DOHH2 (cell line): ENCODE data around the gene SAG.

Source experiments
- H3F3A ChIP-seq: fragments of 200-600 bp; sonication (generic), shearing (Covaris generic); 2 replicates; pipeline ENCODE4 v1.6.0; 2016; ENCODE audit warnings: antibody characterized with exemption, mild to moderate bottlenecking; ENCODE audit not compliant: control insufficient read depth, insufficient read depth
- H3K27ac ChIP-seq: fragments of 200-600 bp; sonication (generic); 2 replicates; pipeline ENCODE4 v1.5.1; 2014; ENCODE audit warnings: low read depth, mild to moderate bottlenecking, low read length, moderate library complexity
- H3K27me3 ChIP-seq: fragments of 200-600 bp; sonication (generic); 2 replicates; pipeline ENCODE4 v1.6.1; 2014; ENCODE audit warnings: mild to moderate bottlenecking, low read length, mixed read lengths; ENCODE audit not compliant: control insufficient read depth
- H3K36me3 ChIP-seq: fragments of 200-600 bp; sonication (generic); 2 replicates; pipeline ENCODE4 v1.6.1; 2014; ENCODE audit warnings: mild to moderate bottlenecking, low read length, moderate library complexity, mixed read lengths; ENCODE audit not compliant: control insufficient read depth
- H3K4me1 ChIP-seq: fragments of 200-600 bp; sonication (generic); 2 replicates; pipeline ENCODE4 v1.6.1; 2014; ENCODE audit warnings: mild to moderate bottlenecking, low read length, mixed read lengths; ENCODE audit not compliant: control insufficient read depth
- H3K4me2 ChIP-seq: fragments of 200-600 bp; sonication (generic); 2 replicates; pipeline ENCODE4 v1.6.0; 2014; ENCODE audit warnings: mild to moderate bottlenecking, low read length, moderate library complexity
- H3K4me3 ChIP-seq: fragments of 200-600 bp; sonication (generic); 2 replicates; pipeline ENCODE4 v1.5.1; 2014; ENCODE audit warnings: mild to moderate bottlenecking, low read length, mixed read lengths
- H3K79me2 ChIP-seq: fragments of 200-600 bp; sonication (generic); 2 replicates; pipeline ENCODE4 v1.6.1; 2014; ENCODE audit warnings: mild to moderate bottlenecking, low read length, mixed read lengths; ENCODE audit not compliant: control insufficient read depth
- H3K9me2 ChIP-seq: fragments of 200-600 bp; sonication (generic); replicated peaks from 2 replicates; pipeline ENCODE4 v1.6.1; 2014; ENCODE audit warnings: mild to moderate bottlenecking, low read length, mixed read lengths; ENCODE audit not compliant: control insufficient read depth
- H3K9me3 ChIP-seq: fragments of 200-600 bp; sonication (generic); 2 replicates; pipeline ENCODE4 v1.6.1; 2014; ENCODE audit warnings: antibody characterized with exemption, low read length, mixed read lengths; ENCODE audit not compliant: control insufficient read depth, insufficient read depth
- H4K20me1 ChIP-seq: fragments of 200-600 bp; sonication (generic); 2 replicates; pipeline ENCODE4 v1.6.0; 2014; ENCODE audit warnings: low read depth, mild to moderate bottlenecking, antibody characterized with exemption, low read length, moderate library complexity; ENCODE audit not compliant: control insufficient read depth, insufficient read depth
- EZH2phosphoT487 ChIP-seq: fragments of 200-600 bp; sonication (generic); IDR thresholded peaks from 2 replicates; pipeline ENCODE4 v1.6.1; 2017; ENCODE audit warnings: borderline replicate concordance, mild to moderate bottlenecking, antibody characterized with exemption, low read length, moderate library complexity, mixed read lengths
- TF ChIP-seq, protein P1 (sequence below): fragments of 200-600 bp; sonication (generic); IDR thresholded peaks from one replicate; pipeline ENCODE4 v1.5.1; 2014; ENCODE audit warnings: antibody characterized with exemption, mild to moderate bottlenecking, low read depth, low read length; ENCODE audit not compliant: poor library complexity, severe bottlenecking

SAG gene

DNA sequence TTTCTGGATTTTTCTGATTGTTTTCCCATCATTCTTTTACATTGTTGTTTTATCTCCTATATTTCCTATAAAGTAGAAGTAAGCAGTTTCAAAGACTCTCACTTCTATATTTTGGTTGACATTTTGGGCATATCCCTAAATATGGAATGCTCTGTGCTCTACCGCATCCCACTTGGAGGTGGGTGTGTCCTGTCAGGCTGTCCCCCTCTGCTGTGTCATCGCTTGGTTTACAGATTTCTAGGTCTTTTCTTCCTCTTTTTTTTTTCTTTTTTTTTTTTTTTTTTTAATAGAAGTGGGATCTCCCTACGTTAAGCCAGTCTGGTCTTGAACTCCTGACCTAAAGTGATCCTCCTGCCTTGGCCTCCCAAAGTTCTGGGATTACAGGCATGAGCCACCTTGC, 60.0 kb downstream of the SAG start:
- peaks cover 81% of the 10 kb centered on the region for H3K79me2 ChIP-seq
- H3K9me2 ChIP-seq, result no peaks in the 10 kb centered on the region
- peaks cover 3% of the 10 kb centered on the region; the same call in 1 of the 2 replicates for H4K20me1 ChIP-seq
- no peaks in the 10 kb centered on the region for H3K27me3 ChIP-seq
- H3K4me3 ChIP-seq, result no peak overlapping the region
- no peak overlapping the region for H3K4me2 ChIP-seq
- no peaks in the 10 kb centered on the region for H3K9me3 ChIP-seq
- H3F3A ChIP-seq, result peaks cover 23% of the 10 kb centered on the region
- TF ChIP-seq, protein P1, sequence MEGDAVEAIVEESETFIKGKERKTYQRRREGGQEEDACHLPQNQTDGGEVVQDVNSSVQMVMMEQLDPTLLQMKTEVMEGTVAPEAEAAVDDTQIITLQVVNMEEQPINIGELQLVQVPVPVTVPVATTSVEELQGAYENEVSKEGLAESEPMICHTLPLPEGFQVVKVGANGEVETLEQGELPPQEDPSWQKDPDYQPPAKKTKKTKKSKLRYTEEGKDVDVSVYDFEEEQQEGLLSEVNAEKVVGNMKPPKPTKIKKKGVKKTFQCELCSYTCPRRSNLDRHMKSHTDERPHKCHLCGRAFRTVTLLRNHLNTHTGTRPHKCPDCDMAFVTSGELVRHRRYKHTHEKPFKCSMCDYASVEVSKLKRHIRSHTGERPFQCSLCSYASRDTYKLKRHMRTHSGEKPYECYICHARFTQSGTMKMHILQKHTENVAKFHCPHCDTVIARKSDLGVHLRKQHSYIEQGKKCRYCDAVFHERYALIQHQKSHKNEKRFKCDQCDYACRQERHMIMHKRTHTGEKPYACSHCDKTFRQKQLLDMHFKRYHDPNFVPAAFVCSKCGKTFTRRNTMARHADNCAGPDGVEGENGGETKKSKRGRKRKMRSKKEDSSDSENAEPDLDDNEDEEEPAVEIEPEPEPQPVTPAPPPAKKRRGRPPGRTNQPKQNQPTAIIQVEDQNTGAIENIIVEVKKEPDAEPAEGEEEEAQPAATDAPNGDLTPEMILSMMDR, result no peak
- TF ChIP-seq EZH2phosphoT487, result no peak
- H3K36me3 ChIP-seq, result peaks cover 29% of the 10 kb centered on the region
- no peak overlapping the region for H3K27ac ChIP-seq
- H3K4me1 ChIP-seq, result peaks cover 92% of the 10 kb centered on the region

DNA sequence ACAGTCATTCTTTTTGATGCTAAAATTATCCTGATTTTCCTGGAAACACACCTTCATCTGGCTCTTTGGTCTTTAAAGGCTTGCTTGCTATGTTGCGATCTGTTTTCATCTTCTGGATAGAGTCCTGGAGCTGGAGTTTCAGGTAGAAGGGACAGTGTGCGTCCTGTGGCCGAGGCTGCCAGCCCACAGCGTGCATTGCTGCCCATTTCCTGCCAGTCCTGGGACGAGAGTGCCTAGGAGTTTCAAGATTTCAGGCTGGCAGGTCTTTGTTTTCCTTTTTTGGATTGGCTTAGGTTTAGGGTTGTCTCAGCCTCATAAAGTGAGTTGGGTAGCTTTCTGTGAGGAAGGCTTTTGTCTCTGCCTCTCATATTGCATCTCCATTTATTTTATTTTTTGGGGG, 61.1 kb downstream of the SAG start:
- Histone ChIP-seq H3K27me3 (no peaks in the 10 kb centered on the region), H3K4me3 (no peak overlapping the region), H3K4me2 (peak overlapping the region; percentile 35), H3K9me2 (no peaks in the 10 kb centered on the region), H3K4me1 (peaks cover 91% of the 10 kb centered on the region), H3K79me2 (peaks cover 89% of the 10 kb centered on the region), H3K36me3 (peaks cover 34% of the 10 kb centered on the region), H3K9me3 (no peaks in the 10 kb centered on the region), H3F3A (peaks cover 11% of the 10 kb centered on the region), H3K27ac (no peak overlapping the region), H4K20me1 (peaks cover 3% of the 10 kb centered on the region; the same call in 1 of the 2 replicates)
- no peak for TF ChIP-seq EZH2phosphoT487
- TF ChIP-seq, protein P1, result no peak

DNA sequence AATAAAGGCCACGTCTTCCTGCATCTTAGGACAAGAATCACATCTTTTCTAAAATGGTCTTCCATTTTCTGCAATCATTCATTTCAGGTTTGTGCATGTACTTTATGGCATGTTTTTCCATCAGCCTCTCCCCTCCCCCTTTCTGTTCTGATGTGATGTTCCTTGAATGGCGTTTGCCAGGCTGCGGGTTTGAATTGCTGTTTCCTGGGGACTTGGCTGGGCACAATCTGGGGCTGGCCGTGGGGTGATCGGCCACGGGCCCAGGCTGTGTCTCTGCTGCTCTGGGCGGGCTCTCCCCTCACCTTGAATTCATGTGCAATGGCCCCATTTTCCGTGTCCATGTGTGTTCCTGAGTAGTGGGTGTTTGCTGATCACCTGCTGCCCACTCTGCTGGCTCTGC, 61.8 kb downstream of the SAG start:
- Histone ChIP-seq H3K79me2 (peaks cover 92% of the 10 kb centered on the region), H3K36me3 (peaks cover 34% of the 10 kb centered on the region), H3K27me3 (no peaks in the 10 kb centered on the region), H3K4me3 (no peak overlapping the region), H3K27ac (no peak overlapping the region), H3K4me2 (peak overlapping the region; percentile 35), H4K20me1 (peaks cover 3% of the 10 kb centered on the region; the same call in 1 of the 2 replicates), H3K4me1 (peaks cover 90% of the 10 kb centered on the region), H3K9me2 (no peaks in the 10 kb centered on the region), H3K9me3 (no peaks in the 10 kb centered on the region), H3F3A (peaks cover 4% of the 10 kb centered on the region)
- no peak for TF ChIP-seq EZH2phosphoT487
- TF ChIP-seq, protein P1, result no peak
